H9 (cell line): Measurements from ENCODE around the gene SPATA3. TPM values are rescaled to one million over a fixed set of nuclear protein-coding genes. Genes with fewer than 3 reads are reported as not detected.

Experiments used
- DNase-seq: peaks from one replicate; pipeline ENCODE4 v3.0.0-alpha.2; 2017
- H2AFZ ChIP-seq: one replicate; pipeline ENCODE4 v1.6.1; 2013; ENCODE audit warnings: mild to moderate bottlenecking, low read length, control low read depth, moderate library complexity
- H2AK5ac ChIP-seq: 2 replicates; pipeline ENCODE4 v1.6.1; 2013; ENCODE audit warnings: low read length, control low read depth, mixed read lengths; ENCODE audit not compliant: insufficient read length
- H2BK120ac ChIP-seq: one replicate; pipeline ENCODE4 v1.6.1; 2013; ENCODE audit warnings: low read depth, mild to moderate bottlenecking, low read length, control low read depth, inconsistent platforms; ENCODE audit not compliant: poor library complexity, severe bottlenecking
- H2BK12ac ChIP-seq: 2 replicates; pipeline ENCODE4 v1.6.1; 2013; ENCODE audit warnings: low read length, control low read depth, mixed read lengths, low read depth; ENCODE audit not compliant: insufficient read length
- H2BK15ac ChIP-seq: 2 replicates; pipeline ENCODE4 v1.6.1; 2013; ENCODE audit warnings: low read depth, low read length, control low read depth
- H2BK20ac ChIP-seq: one replicate; pipeline ENCODE4 v1.6.1; 2013; ENCODE audit warnings: low read depth, mild to moderate bottlenecking, low read length, control low read depth, inconsistent platforms; ENCODE audit not compliant: poor library complexity, severe bottlenecking
- H2BK5ac ChIP-seq: 2 replicates; pipeline ENCODE4 v1.6.1; 2013; ENCODE audit warnings: low read length, control low read depth, mixed read lengths; ENCODE audit not compliant: insufficient read length
- H3K14ac ChIP-seq: 2 replicates; pipeline ENCODE4 v1.6.1; 2013; ENCODE audit warnings: low read length, control low read depth; ENCODE audit not compliant: insufficient read depth
- H3K18ac ChIP-seq: 2 replicates; pipeline ENCODE4 v1.6.1; 2013; ENCODE audit warnings: low read depth, mild to moderate bottlenecking, mixed read lengths, low read length, control low read depth; ENCODE audit not compliant: insufficient read length
- H3K23ac ChIP-seq: 2 replicates; pipeline ENCODE4 v1.6.1; 2013; ENCODE audit warnings: low read length, control low read depth, mixed read lengths, low read depth; ENCODE audit not compliant: insufficient read length
- H3K23me2 ChIP-seq: 2 replicates; pipeline ENCODE4 v1.6.1; 2013; ENCODE audit warnings: low read depth, mild to moderate bottlenecking, mixed read lengths, low read length, control low read depth; ENCODE audit not compliant: insufficient read length, poor library complexity, severe bottlenecking
- H3K27ac ChIP-seq: 2 replicates; pipeline ENCODE4 v1.5.1; 2013; ENCODE audit warnings: low read length, control low read depth, mixed read lengths, low read depth; ENCODE audit not compliant: insufficient read length
- H3K27me3 ChIP-seq: 2 replicates; pipeline ENCODE4 v1.6.1; 2013; ENCODE audit warnings: low read length, control low read depth, inconsistent platforms; ENCODE audit not compliant: insufficient read depth
- H3K4ac ChIP-seq: 2 replicates; pipeline ENCODE4 v1.6.1; 2013; ENCODE audit warnings: low read depth, mild to moderate bottlenecking, control low read depth, inconsistent platforms, low read length, moderate library complexity
- H3K4me1 ChIP-seq: 2 replicates; pipeline ENCODE4 v1.6.1; 2013; ENCODE audit warnings: low read length, control low read depth, inconsistent platforms; ENCODE audit not compliant: insufficient read depth
- H3K4me2 ChIP-seq: 2 replicates; pipeline ENCODE4 v1.6.1; 2013; ENCODE audit warnings: low read length, control low read depth, mixed read lengths; ENCODE audit not compliant: insufficient read length, insufficient read depth
- H3K56ac ChIP-seq: 2 replicates; pipeline ENCODE4 v1.6.1; 2013; ENCODE audit warnings: low read depth, mild to moderate bottlenecking, mixed read lengths, low read length, control low read depth; ENCODE audit not compliant: insufficient read length
- H3K79me1 ChIP-seq: 2 replicates; pipeline ENCODE4 v1.6.1; 2013; ENCODE audit warnings: low read depth, mild to moderate bottlenecking, moderate library complexity, low read length, control low read depth, inconsistent platforms; ENCODE audit not compliant: insufficient read depth, poor library complexity, severe bottlenecking
- H3K79me2 ChIP-seq: 2 replicates; pipeline ENCODE4 v1.6.1; 2013; ENCODE audit warnings: low read length, control low read depth, inconsistent platforms; ENCODE audit not compliant: insufficient read depth
- H3K9ac ChIP-seq: 2 replicates; pipeline ENCODE4 v1.6.1; 2013; ENCODE audit warnings: low read length, control low read depth, mixed read lengths; ENCODE audit not compliant: insufficient read length; ENCODE audit errors: extremely low read depth
- H3K9me3 ChIP-seq: one replicate; pipeline ENCODE4 v1.6.1; 2013; ENCODE audit warnings: low read depth, low read length, inconsistent platforms; ENCODE audit not compliant: control insufficient read depth
- H3T11ph ChIP-seq: one replicate; pipeline ENCODE4 v1.6.1; 2013; ENCODE audit warnings: mild to moderate bottlenecking, low read length, control low read depth, inconsistent platforms
- H4K20me1 ChIP-seq: one replicate; pipeline ENCODE4 v1.6.1; 2013; ENCODE audit not compliant: control insufficient read depth, insufficient read length, insufficient read depth
- H4K5ac ChIP-seq: 2 replicates; pipeline ENCODE4 v1.6.1; 2013; ENCODE audit warnings: low read depth, mild to moderate bottlenecking, mixed read lengths, low read length, control low read depth; ENCODE audit not compliant: insufficient read length
- H4K8ac ChIP-seq: replicated peaks from 2 replicates; pipeline ENCODE4 v1.6.1; 2013; ENCODE audit warnings: low read length, control low read depth, mixed read lengths, low read depth; ENCODE audit not compliant: insufficient read length
- H4K91ac ChIP-seq: 2 replicates; pipeline ENCODE4 v1.6.1; 2013; ENCODE audit warnings: low read depth, mild to moderate bottlenecking, moderate library complexity, mixed read lengths, low read length, control low read depth; ENCODE audit not compliant: insufficient read length
- H3K27ac Mint-ChIP-seq, 3 experiments: 2 replicates in 2 of 3; 3 replicates in 1 of 3; pipeline ENCODE4 v1.8.0; 2020 to 2021; ENCODE audit warnings: mixed read lengths in 3 of 3, mild to moderate bottlenecking in 1 of 3, moderate library complexity in 1 of 3
- H3K27me3 Mint-ChIP-seq: 2 replicates; pipeline ENCODE4 v1.8.0; 2021; ENCODE audit warnings: low read depth, mild to moderate bottlenecking, moderate library complexity, mixed read lengths
- H3K36me3 Mint-ChIP-seq, 3 experiments: 2 replicates in 2 of 3; 3 replicates in 1 of 3; pipeline ENCODE4 v1.8.0; 2020 to 2021; ENCODE audit warnings: low read depth in 3 of 3, mixed read lengths in 3 of 3; ENCODE audit not compliant: insufficient read depth in 1 of 3
- H3K4me1 Mint-ChIP-seq, 2 experiments: 2 replicates each; pipeline ENCODE4 v1.8.0; 2020; ENCODE audit warnings: mixed read lengths in 2 of 2
- H3K4me3 Mint-ChIP-seq, 2 experiments: 2 replicates in 1 of 2; 3 replicates in 1 of 2; pipeline ENCODE4 v1.8.0; 2020 to 2021; ENCODE audit warnings: mild to moderate bottlenecking in 2 of 2, mixed read lengths in 2 of 2, moderate library complexity in 1 of 2
- H3K9me3 Mint-ChIP-seq, 2 experiments: 2 replicates in 1 of 2; 3 replicates in 1 of 2; pipeline ENCODE4 v1.8.0; 2020; ENCODE audit warnings: mild to moderate bottlenecking in 2 of 2, mixed read lengths in 2 of 2, moderate library complexity in 1 of 2
- CTCF ChIP-seq: fragments of 200-600 bp; sonication (generic); conservative IDR thresholded peaks from 3 replicates; pipeline ENCODE4 v1.8.0; 2021; ENCODE audit warnings: antibody characterized with exemption, mild to moderate bottlenecking
- WGBS: extraction: QIAGEN DNeasy Blood & Tissue Kit; methylation state at CpG from one replicate; pipeline ENCODE4 v1.1.7; 2013; ENCODE audit warnings: missing lambda C conversion rate, low lambda C conversion rate, mixed read lengths; ENCODE audit not compliant: insufficient read length; ENCODE audit errors: extremely low coverage; 5-methylcytosine and 5-hydroxymethylcytosine counted together
- total RNA-seq: library from RNA; stranded (reverse); gene quantifications from 2 replicates; pipeline ENCODE4 v1.2.1, GENCODE V29; 2021

SPATA3 gene
- total RNA-seq, 1 experiment from 2014 or later, result not detected

- no peak overlapping the region for H2BK12ac ChIP-seq
- no peak overlapping the region for H2BK15ac ChIP-seq
- no peak overlapping the region for H3K14ac ChIP-seq
- H4K20me1 ChIP-seq, result no peaks in the 10 kb centered on the region
- H2BK20ac ChIP-seq, result no peak overlapping the region
- no peak overlapping the region for H3K18ac ChIP-seq
- H4K91ac ChIP-seq, result no peak overlapping the region
- DNase-seq, result no peak
- H2BK120ac ChIP-seq, result no peak overlapping the region
- H3T11ph ChIP-seq, result no peak overlapping the region
- TF ChIP-seq CTCF, result no peak
- WGBS, result no CpG with 5 or more reads among the region's 8 CpGs
- no peaks in the 10 kb centered on the region for H3K9me3 ChIP-seq
- peaks cover 8 to 15% of the 10 kb centered on the region in 2 experiments; a peak in 3 of 4 replicates for H3K4me1 Mint-ChIP-seq
- H3K79me1 ChIP-seq, result no peaks in the 10 kb centered on the region
- no peak overlapping the region for H4K5ac ChIP-seq
- no peak overlapping the region for H3K4me2 ChIP-seq
- H3K23ac ChIP-seq, result no peak overlapping the region
- H3K27me3 Mint-ChIP-seq, result peaks cover 63% of the 10 kb centered on the region
- H3K56ac ChIP-seq, result no peak overlapping the region
- H3K4ac ChIP-seq, result no peak overlapping the region
- peaks cover 10% of the 10 kb centered on the region for H3K23me2 ChIP-seq
- H3K9ac ChIP-seq, result no peak overlapping the region
- peak overlapping the region in 1 of 2 experiments; percentile 13; a peak in 2 of 5 replicates for H3K4me3 Mint-ChIP-seq
- no peak overlapping the region for H3K27ac Mint-ChIP-seq
- no peak overlapping the region for H3K27ac ChIP-seq
- H3K36me3 Mint-ChIP-seq, result no peaks in the 10 kb centered on the region
- no peaks in the 10 kb centered on the region for H3K79me2 ChIP-seq
- H2BK5ac ChIP-seq, result no peak overlapping the region
- peaks cover 25% of the 10 kb centered on the region for H3K27me3 ChIP-seq
- no peak overlapping the region for H4K8ac ChIP-seq
- H3K9me3 Mint-ChIP-seq, result no peaks in the 10 kb centered on the region
- no peaks in the 10 kb centered on the region; the same call in 1 of the 2 replicates for H3K4me1 ChIP-seq
- no peak overlapping the region for H2AFZ ChIP-seq
- H2AK5ac ChIP-seq, result no peak overlapping the region
Observed at GRCh38 chr2:231039821-231040364, 44.0 kb downstream of the SPATA3 start.
